GM18517 (cell line): Measurements from ENCODE around the gene RANBP17.

Source experiments
- ATAC-seq: cut with Tn5 transposase; IDR thresholded peaks from one replicate; pipeline ENCODE4 v1.9.1; 2021; ENCODE audit warnings: mild to moderate bottlenecking, moderate library complexity; ENCODE audit not compliant: unreplicated experiment

Gene RANBP17

DNA sequence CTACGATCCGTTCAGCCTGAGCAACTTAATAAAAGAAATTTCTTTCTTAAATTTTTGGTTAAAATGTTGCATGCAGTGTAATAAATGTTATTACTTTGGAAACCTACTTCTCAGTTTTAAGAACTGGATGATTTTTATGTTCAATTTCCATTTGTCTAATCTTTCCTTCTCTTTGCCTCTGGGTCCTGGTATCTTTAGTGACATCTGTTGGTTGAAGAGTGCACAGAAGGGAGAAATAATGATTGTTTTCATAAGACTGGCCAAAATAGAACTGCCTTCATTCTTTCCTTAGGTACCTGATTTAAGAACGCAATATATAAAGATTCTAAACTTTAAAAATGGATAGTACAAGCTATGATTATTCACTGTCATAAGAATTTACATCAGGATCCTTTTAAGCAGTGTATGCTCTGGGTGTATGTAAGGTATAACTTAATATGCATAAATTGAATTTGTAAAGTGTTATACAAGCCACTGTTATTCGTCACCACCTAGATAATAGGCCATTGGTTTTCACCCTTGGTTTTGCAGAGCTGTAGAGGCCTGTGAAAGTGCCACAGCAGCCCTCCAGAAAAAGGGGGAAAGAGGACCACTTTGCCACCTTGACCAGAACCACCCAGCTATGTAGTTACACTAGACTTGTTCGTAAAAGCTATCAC is 364.4 kb downstream of the RANBP17 start:
- ATAC-seq = no peak

DNA sequence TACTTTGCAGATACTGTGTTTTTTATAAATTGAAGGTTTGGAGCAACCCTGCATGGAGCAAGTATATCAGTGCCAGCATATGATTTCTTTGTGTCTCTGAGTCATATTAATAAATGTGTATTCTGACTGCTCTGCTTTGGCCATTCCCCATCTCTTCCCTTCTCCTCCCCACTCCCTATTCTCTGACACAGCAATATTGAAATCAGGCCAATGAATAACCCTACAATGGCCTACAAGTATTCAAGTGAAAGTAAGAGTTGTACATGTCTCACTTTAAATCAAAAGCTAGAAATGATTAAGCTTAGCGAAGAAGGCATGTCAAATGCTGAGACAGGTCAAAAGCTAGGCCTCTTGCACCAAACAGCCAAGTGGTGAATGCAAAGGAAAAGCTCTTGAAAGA is 365.0 kb downstream of the RANBP17 start:
- no peak for ATAC-seq

DNA sequence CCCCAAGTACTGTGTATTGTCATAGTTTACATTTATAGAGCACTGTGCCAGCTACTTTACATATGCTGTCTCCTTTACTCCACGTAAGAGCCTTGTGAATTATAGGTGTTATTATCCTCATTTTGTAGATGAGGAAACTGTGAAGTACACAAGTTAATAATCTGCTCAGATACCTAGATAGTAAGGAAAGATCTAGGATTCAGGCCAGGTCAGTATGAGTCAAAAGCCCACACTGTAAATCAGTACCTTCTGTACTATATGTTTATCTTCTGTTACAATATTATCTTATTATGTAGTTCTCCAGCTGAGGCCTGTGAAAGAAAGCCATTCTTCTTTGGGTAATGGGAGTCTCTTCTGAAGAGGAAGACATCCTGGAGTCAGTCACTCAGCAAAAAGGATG is 374.8 kb downstream of the RANBP17 start:
- no peak for ATAC-seq

DNA sequence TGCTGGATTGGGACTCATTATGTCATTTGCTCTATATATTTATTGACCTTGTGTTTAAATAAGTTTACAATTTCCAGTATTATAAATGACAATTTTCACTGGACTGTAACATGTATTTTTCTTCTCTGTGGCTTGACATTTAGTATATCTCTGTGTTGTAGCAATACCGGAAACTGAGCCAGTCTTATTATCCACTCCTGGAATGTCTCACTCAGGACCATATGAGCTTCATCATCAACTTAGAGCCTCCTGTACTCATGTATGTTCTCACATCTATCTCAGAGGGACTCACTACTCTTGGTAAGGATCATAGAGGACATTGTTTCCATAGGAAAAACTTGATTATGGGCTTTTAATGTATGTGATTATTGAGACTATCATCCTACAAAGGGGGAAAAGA is 380.7 kb downstream of the RANBP17 start:
- no peak for ATAC-seq

DNA sequence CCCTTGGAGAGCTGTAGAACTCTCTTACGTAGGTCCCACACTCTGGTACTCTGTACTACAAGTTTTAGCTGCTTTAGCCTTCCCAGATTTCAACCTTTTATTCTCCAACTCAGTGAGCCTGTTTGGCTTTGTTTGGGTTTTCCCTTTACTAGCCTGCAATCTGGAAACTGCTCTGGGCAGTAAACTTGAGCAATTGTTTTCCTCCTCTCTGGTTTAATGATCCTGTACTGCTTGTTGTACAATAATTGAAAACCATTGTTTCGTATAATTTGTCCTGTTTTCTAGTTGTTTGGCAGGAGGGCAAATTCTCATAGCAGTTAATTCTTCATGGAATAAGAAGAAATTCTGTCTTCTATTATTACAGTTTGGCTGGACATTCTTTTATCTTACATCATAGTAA is 384.4 kb downstream of the RANBP17 start:
- no peak for ATAC-seq

DNA sequence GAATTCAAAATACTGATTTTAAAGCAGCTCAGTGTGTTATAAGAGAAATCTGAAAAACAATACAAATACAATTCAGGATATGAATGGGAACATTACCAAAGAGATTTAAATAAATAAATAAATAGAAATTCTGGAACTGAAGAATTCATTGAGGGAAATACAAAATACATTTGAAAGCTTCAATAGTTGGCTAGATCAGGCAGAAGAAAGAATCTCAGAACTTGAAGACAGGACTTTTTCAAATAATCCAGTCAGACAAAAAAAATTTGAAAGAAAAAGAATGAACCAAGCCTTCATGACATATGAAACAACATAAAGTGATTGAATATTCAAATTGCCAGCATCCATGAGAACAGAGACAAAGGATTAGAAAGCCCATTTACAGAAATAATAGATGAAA is 387.6 kb downstream of the RANBP17 start:
- ATAC-seq = no peak

DNA sequence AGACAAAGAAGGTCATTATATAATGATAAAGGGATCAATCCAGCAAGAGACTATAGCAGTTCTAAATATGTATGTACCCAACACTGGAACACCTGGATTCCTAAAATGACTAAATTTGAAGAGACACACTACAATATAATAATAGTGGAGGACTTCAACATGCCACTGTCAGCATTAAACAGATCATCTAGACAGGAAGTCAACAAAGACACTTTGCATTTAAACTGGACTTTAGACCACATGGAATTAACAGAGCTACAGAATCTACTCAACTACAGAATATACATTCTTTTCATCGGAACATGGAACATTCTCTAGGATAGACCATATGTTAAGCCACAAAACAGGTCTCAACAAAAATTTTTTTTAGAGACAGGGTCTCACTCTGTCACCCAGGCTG is 388.9 kb downstream of the RANBP17 start:
- ATAC-seq = no peak

DNA sequence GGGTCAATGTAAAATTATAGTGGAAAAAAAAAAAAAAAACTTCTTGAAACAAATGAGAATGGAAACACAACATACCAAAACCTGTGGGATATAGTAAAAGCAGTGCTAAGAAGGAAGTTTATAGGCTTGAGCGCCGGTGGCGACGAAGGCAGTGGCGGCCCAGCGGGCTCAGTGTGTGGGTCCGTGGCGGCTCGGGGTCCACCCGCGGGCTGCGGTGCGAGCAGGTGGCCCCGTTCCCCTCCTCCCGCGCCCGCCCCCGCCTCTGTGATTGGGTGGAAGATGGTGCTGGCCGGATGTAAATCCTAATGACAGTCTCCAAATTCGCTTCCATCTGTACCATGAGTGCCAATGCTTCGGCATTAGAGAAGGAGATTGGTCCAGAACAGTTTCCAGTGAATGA is 389.7 kb downstream of the RANBP17 start:
- no peak for ATAC-seq

DNA sequence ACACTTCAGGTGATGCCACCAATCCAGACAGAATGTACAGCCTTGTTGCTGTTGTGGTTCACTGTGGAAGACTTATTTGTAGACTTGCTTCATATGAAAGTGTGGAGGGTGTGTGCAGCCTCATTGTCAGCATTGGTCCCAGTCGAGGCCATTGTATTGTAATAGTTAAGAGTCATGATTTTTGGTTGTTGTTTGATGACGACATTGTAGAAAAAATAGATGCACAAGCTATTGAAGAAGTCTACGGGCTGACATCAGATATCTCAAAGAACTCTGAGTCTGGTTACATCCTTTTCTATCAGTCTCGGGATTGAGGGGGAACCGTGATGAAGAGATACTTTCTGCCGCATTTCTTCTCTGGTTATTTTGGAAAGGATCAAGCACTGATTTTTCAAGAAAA is 390.9 kb downstream of the RANBP17 start:
- ATAC-seq = no peak

DNA sequence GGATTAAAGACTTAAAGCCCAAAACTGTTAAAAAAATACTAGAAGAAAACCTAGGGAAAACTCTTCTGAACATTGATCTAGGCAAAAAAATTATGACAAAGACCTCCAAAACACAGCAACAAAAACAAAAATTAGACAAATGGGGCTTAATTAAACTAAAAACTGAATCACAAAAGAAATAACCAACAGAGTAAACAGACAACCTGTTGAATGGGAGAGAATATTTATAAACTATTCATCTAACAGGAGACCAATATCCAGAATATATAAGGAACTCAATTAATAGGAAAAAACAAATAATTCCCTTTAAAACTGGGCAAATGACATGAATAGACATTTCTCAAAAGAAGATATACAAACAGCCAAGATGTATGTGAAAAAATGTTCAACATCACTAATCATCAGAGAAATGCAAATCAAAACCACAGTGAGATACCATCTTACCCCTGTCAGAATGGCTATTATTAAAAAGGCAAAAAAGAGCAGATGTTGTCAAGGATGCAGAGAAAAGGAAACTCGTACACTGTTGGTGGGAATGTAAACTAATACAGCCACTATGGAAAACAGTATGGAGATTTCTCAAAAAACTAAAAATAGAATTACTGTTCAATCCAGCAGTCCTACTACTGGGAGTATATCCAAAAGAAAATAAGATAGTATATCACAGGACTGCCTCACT is 397.1 kb downstream of the RANBP17 start:
- ATAC-seq = no peak

DNA sequence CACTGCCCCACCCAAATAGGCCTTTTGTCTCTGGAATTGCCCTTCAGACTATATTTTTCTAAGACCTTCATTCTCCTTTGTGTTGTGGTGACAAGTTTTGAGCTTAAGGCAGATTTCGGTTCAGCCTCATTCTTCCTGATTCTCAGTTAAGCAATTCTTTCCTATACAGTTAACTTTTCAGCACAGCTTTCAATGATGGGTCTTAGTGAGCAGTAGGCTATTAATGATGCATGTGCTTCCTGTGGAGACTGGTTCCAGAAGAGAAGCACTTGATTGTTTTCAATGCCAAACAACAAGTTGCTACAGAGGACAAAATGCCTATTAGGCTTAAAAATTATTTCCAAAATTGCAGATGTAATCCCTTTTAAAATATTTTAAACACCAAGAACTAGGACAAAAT is 399.5 kb downstream of the RANBP17 start:
- ATAC-seq = no peak

DNA sequence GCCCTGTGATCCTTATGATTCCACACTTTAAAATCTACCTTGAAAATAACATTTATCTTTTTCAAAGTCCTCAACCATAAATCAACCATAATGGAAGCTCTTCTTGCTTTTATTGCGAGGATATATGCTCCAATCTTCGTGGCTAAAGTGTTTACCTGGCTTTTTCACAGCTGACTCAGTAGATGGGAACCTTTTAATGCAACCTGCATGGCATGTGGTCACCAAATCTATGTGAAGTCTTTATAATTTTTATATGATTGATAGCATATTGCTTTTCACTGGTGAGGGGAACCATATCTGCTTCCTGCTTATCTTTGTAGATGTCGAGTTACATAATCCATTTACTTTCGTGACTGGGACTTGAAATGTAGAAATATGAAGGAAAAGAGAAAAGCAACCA is 400.1 kb downstream of the RANBP17 start:
- ATAC-seq = no peak

DNA sequence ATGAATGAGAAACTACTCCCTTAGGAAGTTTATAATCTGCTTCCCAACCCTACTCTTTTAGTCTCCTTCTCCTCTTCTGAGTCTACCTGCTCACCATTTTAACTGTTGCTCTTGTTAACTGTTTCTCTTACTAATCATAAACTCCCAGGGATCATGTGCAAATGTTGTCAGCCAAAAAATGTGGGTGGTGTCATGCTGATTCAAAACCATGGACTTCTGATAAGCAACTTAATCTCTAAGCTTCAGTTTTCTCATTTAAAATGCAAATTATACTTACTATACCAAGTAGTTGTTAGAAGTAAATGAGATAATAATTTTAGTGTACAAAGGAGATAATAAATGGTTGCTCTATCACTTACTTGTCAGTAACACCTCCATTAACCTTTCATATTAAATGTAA is 401.4 kb downstream of the RANBP17 start:
- ATAC-seq = no peak

DNA sequence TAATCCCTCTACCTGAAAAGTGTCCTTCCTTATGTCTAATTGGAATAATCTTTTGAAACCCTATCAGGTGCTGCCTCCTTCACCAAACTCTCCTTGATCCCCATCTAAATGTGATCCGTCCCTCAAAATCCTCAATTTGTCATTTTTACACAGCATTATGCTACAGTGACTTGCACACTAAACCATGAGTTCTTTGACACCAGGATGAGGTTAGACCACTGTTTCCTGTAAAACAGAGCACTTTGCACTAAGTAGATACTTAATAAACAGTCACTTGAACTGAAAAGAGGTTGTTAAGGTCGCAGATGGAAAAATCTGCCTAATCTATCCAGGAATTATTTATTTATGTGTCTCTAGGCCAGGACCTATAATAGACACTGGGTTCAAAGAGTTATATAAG is 403.0 kb downstream of the RANBP17 start:
- ATAC-seq = no peak

DNA sequence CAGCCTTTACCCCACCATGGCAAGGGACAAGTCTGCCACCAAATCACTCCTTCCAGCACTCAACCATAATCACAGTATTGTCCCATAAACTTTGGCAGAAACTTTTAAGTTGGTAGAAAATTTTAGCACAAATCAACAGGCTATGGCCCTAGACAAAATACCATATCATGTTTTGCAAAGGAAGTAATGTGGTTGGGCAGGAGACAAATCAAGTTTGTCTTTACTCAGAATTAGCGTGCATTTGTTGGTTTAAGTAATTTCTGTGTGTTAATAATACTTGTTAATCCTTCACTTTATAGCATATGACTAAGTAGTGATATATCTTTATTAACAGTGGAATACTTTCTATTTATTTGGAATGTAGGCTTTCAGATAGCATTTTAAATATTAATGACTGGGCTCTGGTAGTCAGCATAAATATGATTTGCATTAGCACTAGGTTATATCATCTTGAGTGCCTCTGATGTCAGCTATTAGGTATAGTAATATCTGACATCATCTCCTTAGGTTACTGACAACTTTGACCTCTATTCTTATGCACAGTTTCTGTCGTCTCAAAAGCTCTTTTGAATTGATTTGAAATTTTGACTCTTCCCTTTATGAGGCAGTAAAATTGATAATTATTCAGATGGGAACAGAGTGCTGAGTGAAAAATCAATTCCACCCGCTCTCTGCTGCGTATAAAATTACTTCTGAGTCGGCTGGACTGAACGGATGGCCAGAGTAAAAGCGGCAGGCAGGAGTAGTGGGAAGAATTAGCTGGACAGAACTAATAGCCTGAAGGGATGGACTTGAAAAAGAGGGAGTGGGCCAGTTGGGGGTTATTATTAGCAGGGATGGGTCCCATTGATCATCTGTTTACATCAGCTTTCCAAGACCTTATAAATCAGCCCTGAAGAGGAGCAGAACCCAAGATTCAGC is 407.1 kb downstream of the RANBP17 start:
- ATAC-seq = no peak

DNA sequence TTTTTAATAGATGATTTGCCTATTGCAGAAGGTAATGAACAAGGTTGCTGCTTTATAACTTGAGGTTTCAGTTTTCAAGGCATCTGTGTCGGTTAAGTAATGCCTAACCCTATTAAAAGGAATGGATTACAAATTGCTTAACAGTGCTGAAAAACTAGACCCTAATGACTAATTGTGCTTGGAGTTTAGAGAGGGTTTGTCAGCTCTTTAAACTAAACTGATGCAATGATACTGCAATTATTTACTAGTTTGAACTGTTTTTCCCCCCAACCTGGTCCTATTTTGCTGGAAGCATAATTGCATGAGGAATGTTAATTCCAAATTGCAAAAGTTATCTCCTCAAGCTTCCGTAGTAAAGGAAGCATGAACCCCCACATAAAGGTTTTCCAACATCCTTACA is 407.9 kb downstream of the RANBP17 start:
- ATAC-seq = no peak

DNA sequence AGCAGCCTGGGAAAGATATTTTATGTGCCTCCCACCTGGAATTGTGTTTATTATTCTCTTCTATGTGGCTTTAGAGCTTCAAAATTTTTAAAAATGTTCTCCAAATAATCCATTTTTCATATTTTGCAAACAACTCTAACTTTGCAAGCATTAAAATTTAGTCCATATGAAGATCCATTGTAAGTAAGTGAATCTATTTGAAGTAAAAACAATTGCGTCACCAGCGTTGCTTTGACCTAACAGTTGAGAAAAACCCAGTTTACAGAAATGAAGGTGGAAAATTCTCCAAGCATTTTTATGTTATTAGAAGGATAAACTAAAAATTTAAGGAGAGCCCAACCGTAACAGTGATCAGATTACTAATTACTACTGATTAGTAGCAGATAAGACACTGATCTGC is 408.3 kb downstream of the RANBP17 start:
- ATAC-seq = no peak

DNA sequence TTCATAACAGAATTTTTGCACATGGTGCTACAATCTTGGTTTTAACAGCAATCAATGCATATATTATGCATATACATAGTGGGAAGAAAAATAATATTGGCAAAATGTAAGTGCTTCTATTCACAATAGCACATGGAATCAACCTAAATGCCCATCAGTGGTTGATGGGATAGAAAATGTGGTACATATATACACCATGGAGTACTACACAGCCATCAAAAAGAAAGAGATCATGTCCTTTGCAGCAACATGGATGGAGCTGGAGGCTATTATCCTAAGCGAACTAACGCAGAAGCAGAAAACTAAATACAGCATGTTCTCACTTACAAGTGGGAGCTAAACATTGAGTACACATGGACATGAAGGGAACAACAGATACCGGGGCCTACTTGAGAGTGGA is 410.0 kb downstream of the RANBP17 start:
- no peak for ATAC-seq

DNA sequence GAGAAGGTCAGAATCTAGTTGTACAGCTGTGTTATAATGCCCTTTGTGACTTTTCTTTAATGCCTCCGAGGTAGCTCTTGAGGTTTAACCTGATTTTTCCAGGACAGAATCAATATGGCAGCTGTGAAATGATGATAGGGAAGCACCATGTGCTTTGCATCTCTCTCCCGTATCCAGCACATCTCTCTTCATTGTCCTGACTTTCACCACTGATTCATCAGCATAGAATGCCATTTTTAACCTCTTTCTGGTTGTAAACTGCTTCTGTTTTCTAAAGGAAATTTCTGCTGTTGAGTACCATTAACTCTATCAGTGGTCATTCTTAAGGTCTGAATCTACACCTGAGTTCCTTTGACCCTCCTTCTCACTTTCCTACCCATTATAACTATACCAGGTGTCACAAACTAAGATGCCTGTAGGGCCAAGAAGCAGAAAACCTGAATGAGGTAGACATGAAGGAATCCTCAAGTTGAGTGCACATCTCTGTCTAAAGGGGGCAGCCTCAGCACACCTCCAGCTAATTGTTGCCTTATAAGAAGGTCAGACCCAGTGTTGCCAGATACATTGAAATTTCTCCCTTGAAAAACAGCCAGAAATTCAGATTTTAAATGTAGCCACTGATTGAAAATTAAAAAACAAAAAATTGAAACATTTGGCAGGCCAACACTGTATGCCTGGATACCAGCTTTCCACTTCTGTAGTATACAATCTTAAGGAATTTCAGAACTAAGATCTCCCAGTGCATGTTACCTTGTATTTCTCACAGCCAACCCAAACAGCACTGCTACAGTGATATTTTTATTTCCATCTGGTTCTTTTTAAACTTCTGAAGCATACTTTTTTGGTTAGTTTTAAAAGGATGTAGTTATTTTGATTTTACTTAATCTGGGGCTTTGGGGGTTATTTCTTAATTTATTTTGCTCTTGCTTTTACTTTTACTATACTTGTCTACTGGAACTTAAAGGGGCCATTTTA is 411.5 kb downstream of the RANBP17 start:
- no peak for ATAC-seq

DNA sequence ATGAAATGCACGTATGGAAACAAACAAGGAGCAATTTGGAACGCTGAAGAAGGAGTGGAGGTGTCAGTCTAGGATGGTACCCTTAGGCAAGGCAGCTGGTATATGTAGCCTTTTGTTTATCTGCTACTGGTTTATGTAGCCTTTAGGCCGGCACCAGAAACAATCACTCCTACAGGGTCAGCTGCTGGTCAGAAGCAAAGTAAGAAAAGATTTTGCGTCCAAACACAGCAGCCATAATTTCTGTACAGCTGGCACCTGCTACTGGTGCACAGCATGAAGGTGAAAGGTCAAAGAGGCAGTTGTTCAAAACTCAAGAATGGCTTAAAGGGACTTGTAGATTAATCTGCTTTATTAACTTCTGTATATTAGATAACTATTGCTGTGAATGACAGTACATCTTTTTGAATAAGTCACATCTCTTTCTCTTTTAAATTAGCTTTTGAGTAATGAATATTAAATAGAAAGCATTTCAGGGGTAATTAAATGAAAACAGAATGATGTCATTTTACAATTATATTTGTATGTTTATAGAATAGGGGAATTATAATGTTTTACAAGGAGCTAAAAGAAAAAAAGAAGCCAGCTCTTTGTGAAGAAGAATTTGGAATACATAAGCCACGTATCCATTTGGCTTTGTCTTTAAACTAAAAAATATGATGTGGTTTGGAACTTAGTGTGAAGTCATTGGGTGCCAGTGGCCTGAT is 414.2 kb downstream of the RANBP17 start:
- no peak for ATAC-seq
